Memory B cell (primary cell): Measurements from ENCODE around the gene SEMA4C.

ENCODE experiments used
- ATAC-seq: fragments of 150-1000 bp; cut with Tn5 transposase; 2 replicates; pipeline ENCODE4 v1.10.0; 2021; ENCODE audit warnings: low read depth, mild to moderate bottlenecking, moderate library complexity
- DNase-seq, 2 donors: peaks; one replicate each; pipeline ENCODE4 v3.0.0; 2022; ENCODE audit warnings: low spot score in 2 of 2
- H3K27ac Mint-ChIP-seq: one replicate; pipeline ENCODE4 v1.8.0; 2022; ENCODE audit warnings: mild to moderate bottlenecking, moderate library complexity, mixed read lengths
- H3K27me3 Mint-ChIP-seq: one replicate; pipeline ENCODE4 v1.8.0; 2022; ENCODE audit warnings: mixed read lengths
- H3K36me3 Mint-ChIP-seq: one replicate; pipeline ENCODE4 v1.8.0; 2022; ENCODE audit warnings: mild to moderate bottlenecking, mixed read lengths
- H3K4me1 Mint-ChIP-seq: one replicate; pipeline ENCODE4 v1.8.0; 2022; ENCODE audit warnings: mixed read lengths
- H3K4me3 Mint-ChIP-seq: one replicate; pipeline ENCODE4 v1.8.0; 2022; ENCODE audit warnings: mild to moderate bottlenecking, moderate library complexity, mixed read lengths
- H3K9me3 Mint-ChIP-seq: one replicate; pipeline ENCODE4 v1.8.0; 2022; ENCODE audit warnings: mixed read lengths

Gene SEMA4C

GRCh38 chr2:96860065-96861029, 9.5 kb downstream of the SEMA4C start:
- no peak overlapping the region for H3K27ac Mint-ChIP-seq
- ATAC-seq (no peak), DNase-seq (no peak)

GRCh38 chr2:96859681-96860064, 10.2 kb downstream of the SEMA4C start:
- Mint-ChIP-seq H3K36me3 (peaks cover 2% of the 10 kb centered on the region), H3K4me1 (peaks cover 16% of the 10 kb centered on the region), H3K27me3 (peaks cover 1% of the 10 kb centered on the region), H3K9me3 (no peaks in the 10 kb centered on the region), H3K27ac (no peak overlapping the region), H3K4me3 (peak overlapping the region; percentile 95)
- ATAC-seq (no peak), DNase-seq (no peak)

More at GRCh38 chr2:96860065-96861029, 9.5 kb downstream of the SEMA4C start:
- no peaks in the 10 kb centered on the region for H3K36me3 Mint-ChIP-seq
- H3K9me3 Mint-ChIP-seq = no peaks in the 10 kb centered on the region
- H3K27me3 Mint-ChIP-seq = peaks cover 2% of the 10 kb centered on the region
- no peak overlapping the region for H3K4me3 Mint-ChIP-seq
- peaks cover 12% of the 10 kb centered on the region for H3K4me1 Mint-ChIP-seq

GRCh38 chr2:96859099-96859649, 10.7 kb downstream of the SEMA4C start:
- H3K27me3 Mint-ChIP-seq = peaks cover 1% of the 10 kb centered on the region
- H3K36me3 Mint-ChIP-seq = peaks cover 2% of the 10 kb centered on the region
- DNase-seq = no peak

GRCh38 chr2:96857667-96858372, 12.1 kb downstream of the SEMA4C start, which contains the start of gene ANKRD39:
TSS of gene ANKRD39 (minus strand) at chr2:96858016. CDS start at chr2:96857987, 29 bp downstream.
- peaks cover 6% of the 10 kb centered on the region for H3K36me3 Mint-ChIP-seq
- H3K27ac Mint-ChIP-seq = peak within 1 kb of the TSS; percentile 89
- DNase-seq (peak; percentile 97 to 99), ATAC-seq (peak; percentile 90)
- no peaks in the 10 kb centered on the region for H3K9me3 Mint-ChIP-seq
- no peaks in the 10 kb centered on the region for H3K27me3 Mint-ChIP-seq
- H3K4me3 Mint-ChIP-seq = peak within 1 kb of the TSS; percentile 95
- H3K4me1 Mint-ChIP-seq = peaks cover 16% of the 10 kb centered on the region

More at GRCh38 chr2:96859099-96859649, 10.7 kb downstream of the SEMA4C start:
- no peak for ATAC-seq
- peaks cover 16% of the 10 kb centered on the region for H3K4me1 Mint-ChIP-seq
- peak overlapping the region; percentile 31 for H3K27ac Mint-ChIP-seq
- H3K4me3 Mint-ChIP-seq = peak overlapping the region; percentile 95
- no peaks in the 10 kb centered on the region for H3K9me3 Mint-ChIP-seq

GRCh38 chr2:96856776-96857666, 12.9 kb downstream of the SEMA4C start:
- Mint-ChIP-seq H3K9me3 (no peaks in the 10 kb centered on the region), H3K27ac (peak overlapping the region; percentile 89), H3K4me3 (peak overlapping the region; percentile 95), H3K36me3 (peaks cover 8% of the 10 kb centered on the region), H3K4me1 (peaks cover 16% of the 10 kb centered on the region), H3K27me3 (no peaks in the 10 kb centered on the region)
- ATAC-seq = no peak
- peak in 1 of 2 donors; percentile 49 for DNase-seq

GRCh38 chr2:96853321-96853720, 16.6 kb downstream of the SEMA4C start:
- Mint-ChIP-seq H3K4me1 (peaks cover 16% of the 10 kb centered on the region), H3K4me3 (no peak overlapping the region), H3K27me3 (no peaks in the 10 kb centered on the region), H3K9me3 (no peaks in the 10 kb centered on the region), H3K36me3 (peaks cover 13% of the 10 kb centered on the region), H3K27ac (no peak overlapping the region)
- ATAC-seq = no peak
- DNase-seq = no peak

GRCh38 chr2:96852667-96853066, 17.2 kb downstream of the SEMA4C start:
- Mint-ChIP-seq H3K27me3 (no peaks in the 10 kb centered on the region), H3K9me3 (no peaks in the 10 kb centered on the region), H3K36me3 (peaks cover 14% of the 10 kb centered on the region), H3K4me1 (peaks cover 15% of the 10 kb centered on the region), H3K4me3 (no peak overlapping the region), H3K27ac (no peak overlapping the region)
- ATAC-seq = no peak
- no peak for DNase-seq

GRCh38 chr2:96848264-96848663, 21.6 kb downstream of the SEMA4C start:
- H3K4me1 Mint-ChIP-seq = peaks cover 2% of the 10 kb centered on the region
- no peaks in the 10 kb centered on the region for H3K9me3 Mint-ChIP-seq
- DNase-seq (no peak), ATAC-seq (no peak)
- no peak overlapping the region for H3K27ac Mint-ChIP-seq
- no peaks in the 10 kb centered on the region for H3K27me3 Mint-ChIP-seq
- no peak overlapping the region for H3K4me3 Mint-ChIP-seq
- peaks cover 14% of the 10 kb centered on the region for H3K36me3 Mint-ChIP-seq

- H3K36me3 Mint-ChIP-seq = peaks cover 11% of the 10 kb centered on the region
- no peak for ATAC-seq
- no peak overlapping the region for H3K27ac Mint-ChIP-seq
Measured at GRCh38 chr2:96847586-96847985, 22.3 kb downstream of the SEMA4C start.

GRCh38 chr2:96846825-96847224, 23.1 kb downstream of the SEMA4C start:
- Mint-ChIP-seq H3K4me1 (peaks cover 5% of the 10 kb centered on the region), H3K4me3 (no peak overlapping the region), H3K9me3 (no peaks in the 10 kb centered on the region), H3K27me3 (no peaks in the 10 kb centered on the region), H3K27ac (no peak overlapping the region), H3K36me3 (peaks cover 11% of the 10 kb centered on the region)
- ATAC-seq (no peak), DNase-seq (no peak)

More at GRCh38 chr2:96847586-96847985, 22.3 kb downstream of the SEMA4C start:
- Mint-ChIP-seq H3K9me3 (no peaks in the 10 kb centered on the region), H3K4me1 (peaks cover 5% of the 10 kb centered on the region), H3K4me3 (no peak overlapping the region), H3K27me3 (no peaks in the 10 kb centered on the region)
- no peak for DNase-seq

GRCh38 chr2:96844405-96844808, 25.5 kb downstream of the SEMA4C start:
- Mint-ChIP-seq H3K27me3 (no peaks in the 10 kb centered on the region), H3K27ac (no peak overlapping the region), H3K4me1 (peaks cover 9% of the 10 kb centered on the region), H3K36me3 (peaks cover 8% of the 10 kb centered on the region), H3K9me3 (no peaks in the 10 kb centered on the region), H3K4me3 (no peak overlapping the region)
- no peak for ATAC-seq
- no peak for DNase-seq

- DNase-seq (no peak), ATAC-seq (no peak)
- Mint-ChIP-seq H3K4me3 (no peak within 1 kb of the TSS), H3K36me3 (peaks cover 8% of the 10 kb centered on the region), H3K9me3 (no peaks in the 10 kb centered on the region), H3K27me3 (no peaks in the 10 kb centered on the region), H3K27ac (no peak within 1 kb of the TSS), H3K4me1 (peaks cover 12% of the 10 kb centered on the region)
Measured at GRCh38 chr2:96843538-96844268, 26.2 kb downstream of the SEMA4C start, which contains the start of gene ANKRD23. TSS of gene ANKRD23 (minus strand) at chr2:96844021. CDS start at chr2:96843992, 29 bp downstream.
